Loucy (cell line): ENCODE data around the gene RARB.

Experiments used
- H2AFZ ChIP-seq: fragments of 200-600 bp; sonication (generic); 2 replicates; pipeline ENCODE4 v1.6.0; 2016; ENCODE audit warnings: antibody characterized with exemption, mild to moderate bottlenecking, low read length, moderate library complexity
- H3F3A ChIP-seq: fragments of 200-600 bp; 2 replicates; pipeline ENCODE4 v1.6.0; 2016; ENCODE audit warnings: antibody characterized with exemption, low read depth, mild to moderate bottlenecking
- H3K27me3 ChIP-seq: fragments of 200-600 bp; sonication (generic); 2 replicates; pipeline ENCODE4 v1.6.1; 2014; ENCODE audit warnings: low read length, mild to moderate bottlenecking; ENCODE audit not compliant: insufficient read depth, poor library complexity, severe bottlenecking
- H3K36me3 ChIP-seq: fragments of 200-600 bp; sonication (generic); 2 replicates; pipeline ENCODE4 v1.6.1; 2016; ENCODE audit warnings: low read length; ENCODE audit not compliant: insufficient read depth
- H3K4me1 ChIP-seq: fragments of 200-600 bp; sonication (generic); 2 replicates; pipeline ENCODE4 v1.5.1; 2014; ENCODE audit warnings: low read length, mild to moderate bottlenecking; ENCODE audit not compliant: insufficient read depth, poor library complexity, severe bottlenecking
- H3K4me2 ChIP-seq: fragments of 200-600 bp; sonication (generic); 2 replicates; pipeline ENCODE4 v1.6.0; 2014; ENCODE audit warnings: antibody characterized with exemption, low read length, low read depth, mild to moderate bottlenecking; ENCODE audit not compliant: poor library complexity, severe bottlenecking
- H3K4me3 ChIP-seq: fragments of 200-600 bp; sonication (generic); 2 replicates; pipeline ENCODE4 v1.5.1; 2014; ENCODE audit warnings: low read length, mild to moderate bottlenecking, mixed read lengths; ENCODE audit not compliant: poor library complexity, severe bottlenecking
- H3K79me2 ChIP-seq: fragments of 200-600 bp; sonication (generic); 2 replicates; pipeline ENCODE4 v1.6.1; 2014; ENCODE audit warnings: low read length; ENCODE audit not compliant: insufficient read depth
- H3K9ac ChIP-seq: fragments of 200-600 bp; sonication (generic); 2 replicates; pipeline ENCODE4 v1.6.0; 2014; ENCODE audit warnings: mild to moderate bottlenecking, low read depth, low read length, moderate library complexity; ENCODE audit not compliant: poor library complexity, severe bottlenecking
- H3K9me2 ChIP-seq: fragments of 200-600 bp; sonication (generic); replicated peaks from 2 replicates; pipeline ENCODE4 v1.6.1; 2016; ENCODE audit warnings: low read depth, low read length, mixed read lengths
- H3K9me3 ChIP-seq: fragments of 200-600 bp; sonication (generic); 2 replicates; pipeline ENCODE4 v1.6.1; 2014; ENCODE audit warnings: mild to moderate bottlenecking, antibody characterized with exemption, low read length, low read depth; ENCODE audit not compliant: insufficient read depth
- H4K20me1 ChIP-seq: fragments of 200-600 bp; sonication (generic); 2 replicates; pipeline ENCODE4 v1.6.0; 2014; ENCODE audit warnings: antibody characterized with exemption, low read length, mild to moderate bottlenecking; ENCODE audit not compliant: insufficient read depth, poor library complexity, severe bottlenecking
- EZH2phosphoT487 ChIP-seq: fragments of 200-600 bp; IDR thresholded peaks from 2 replicates; pipeline ENCODE4 v1.6.1; 2018; ENCODE audit warnings: antibody characterized with exemption, mild to moderate bottlenecking, moderate library complexity, borderline replicate concordance
- TF ChIP-seq, protein P1 (sequence below): fragments of 200-600 bp; sonication (generic); conservative IDR thresholded peaks from 2 replicates; pipeline ENCODE4 v1.5.1; 2014; ENCODE audit warnings: mild to moderate bottlenecking, antibody characterized with exemption, low read length

Gene RARB

DNA sequence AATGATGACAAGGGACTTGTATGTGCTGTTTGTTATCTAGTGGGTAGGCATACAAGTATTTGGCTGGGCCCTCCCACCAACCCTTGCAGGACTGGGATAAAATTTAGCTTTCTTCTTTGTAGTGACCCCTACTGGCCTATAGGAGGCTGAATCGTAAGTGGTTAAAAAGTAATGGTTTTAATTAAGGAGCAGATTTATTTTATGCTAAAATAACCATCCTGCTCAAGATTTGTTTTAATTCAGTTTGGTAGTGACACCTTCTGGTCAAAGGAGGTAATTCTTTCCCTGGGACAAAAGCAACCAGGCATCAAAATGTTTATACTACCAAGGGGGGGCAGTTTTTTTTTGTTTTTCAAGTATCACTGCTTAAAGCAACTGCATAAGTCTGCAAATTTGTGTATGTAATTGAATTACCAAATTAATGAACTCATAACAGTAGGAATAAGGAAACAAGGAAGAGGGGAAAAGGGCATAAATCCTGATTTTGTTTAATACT lies 166.0 kb downstream of the RARB start:
- Histone ChIP-seq H2AFZ (no peak overlapping the region), H3K27me3 (no peaks in the 10 kb centered on the region), H3F3A (no peaks in the 10 kb centered on the region; the same call in 1 of the 2 replicates), H3K79me2 (no peaks in the 10 kb centered on the region), H3K4me1 (no peaks in the 10 kb centered on the region), H3K4me3 (no peak overlapping the region), H3K36me3 (peaks cover 35% of the 10 kb centered on the region; the same call in 1 of the 2 replicates), H3K4me2 (no peak overlapping the region), H3K9ac (no peak overlapping the region), H3K9me3 (no peaks in the 10 kb centered on the region), H3K9me2 (no peaks in the 10 kb centered on the region), H4K20me1 (no peaks in the 10 kb centered on the region)
- TF ChIP-seq, protein P1, sequence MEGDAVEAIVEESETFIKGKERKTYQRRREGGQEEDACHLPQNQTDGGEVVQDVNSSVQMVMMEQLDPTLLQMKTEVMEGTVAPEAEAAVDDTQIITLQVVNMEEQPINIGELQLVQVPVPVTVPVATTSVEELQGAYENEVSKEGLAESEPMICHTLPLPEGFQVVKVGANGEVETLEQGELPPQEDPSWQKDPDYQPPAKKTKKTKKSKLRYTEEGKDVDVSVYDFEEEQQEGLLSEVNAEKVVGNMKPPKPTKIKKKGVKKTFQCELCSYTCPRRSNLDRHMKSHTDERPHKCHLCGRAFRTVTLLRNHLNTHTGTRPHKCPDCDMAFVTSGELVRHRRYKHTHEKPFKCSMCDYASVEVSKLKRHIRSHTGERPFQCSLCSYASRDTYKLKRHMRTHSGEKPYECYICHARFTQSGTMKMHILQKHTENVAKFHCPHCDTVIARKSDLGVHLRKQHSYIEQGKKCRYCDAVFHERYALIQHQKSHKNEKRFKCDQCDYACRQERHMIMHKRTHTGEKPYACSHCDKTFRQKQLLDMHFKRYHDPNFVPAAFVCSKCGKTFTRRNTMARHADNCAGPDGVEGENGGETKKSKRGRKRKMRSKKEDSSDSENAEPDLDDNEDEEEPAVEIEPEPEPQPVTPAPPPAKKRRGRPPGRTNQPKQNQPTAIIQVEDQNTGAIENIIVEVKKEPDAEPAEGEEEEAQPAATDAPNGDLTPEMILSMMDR, result peak; percentile 85
- no peak for TF ChIP-seq EZH2phosphoT487

DNA sequence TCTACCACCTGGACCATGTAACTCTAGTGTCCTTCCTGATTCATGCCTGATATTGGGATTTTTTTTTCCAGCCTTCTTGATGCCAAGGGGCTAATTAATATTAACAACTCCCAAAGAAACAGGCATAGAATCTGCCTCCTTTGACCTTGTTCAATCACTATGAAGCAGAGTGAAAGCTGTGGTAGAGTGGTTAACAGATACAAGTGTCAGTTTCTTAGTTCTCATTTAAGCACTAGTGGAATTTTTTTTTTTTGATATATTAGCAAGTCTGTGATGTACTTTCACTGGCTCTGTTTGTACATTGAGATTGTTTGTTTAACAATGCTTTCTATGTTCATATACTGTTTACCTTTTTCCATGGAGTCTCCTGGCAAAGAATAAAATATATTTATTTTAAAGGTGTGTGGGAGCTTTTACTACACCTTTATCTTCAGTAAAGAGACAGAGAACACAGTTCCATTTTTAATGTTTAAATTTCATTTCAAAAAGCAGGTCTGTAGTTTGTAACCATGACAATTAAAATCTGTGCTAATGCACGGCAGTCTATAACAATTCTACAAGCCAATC lies 169.6 kb downstream of the RARB start:
- H4K20me1 ChIP-seq, result peaks cover 9% of the 10 kb centered on the region
- no peaks in the 10 kb centered on the region for H3K27me3 ChIP-seq
- no peaks in the 10 kb centered on the region for H3K9me3 ChIP-seq
- no peak for TF ChIP-seq EZH2phosphoT487
- TF ChIP-seq, protein P1, result no peak
- H3K79me2 ChIP-seq, result no peaks in the 10 kb centered on the region
- no peak overlapping the region for H2AFZ ChIP-seq
- no peak overlapping the region for H3K4me3 ChIP-seq
- H3K4me2 ChIP-seq, result no peak overlapping the region
- no peaks in the 10 kb centered on the region for H3K9me2 ChIP-seq
- no peaks in the 10 kb centered on the region; the same call in 1 of the 2 replicates for H3F3A ChIP-seq
- H3K36me3 ChIP-seq, result peaks cover 68% of the 10 kb centered on the region
- H3K4me1 ChIP-seq, result no peaks in the 10 kb centered on the region
- no peak overlapping the region for H3K9ac ChIP-seq

DNA sequence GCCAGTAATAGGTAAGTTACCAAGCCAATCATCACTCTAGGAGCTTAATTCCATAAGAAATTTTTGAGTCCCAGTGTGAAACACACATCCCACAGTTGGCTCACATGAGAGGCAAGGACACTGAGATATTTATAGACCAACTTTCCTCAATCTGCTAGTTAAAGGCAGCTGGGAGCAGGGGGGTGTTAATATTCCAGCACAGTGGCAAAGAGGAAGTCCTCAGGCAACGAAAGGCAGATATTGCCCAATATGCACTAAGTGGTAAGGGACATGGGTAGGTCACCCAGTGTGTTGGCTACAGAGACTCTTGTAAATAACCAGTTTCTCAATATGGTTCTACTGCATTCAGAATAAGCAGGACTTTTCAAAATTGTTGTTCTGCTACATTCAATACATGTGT lies 175.6 kb downstream of the RARB start:
- Histone ChIP-seq H3K9me2 (no peaks in the 10 kb centered on the region), H3K9ac (no peak overlapping the region), H3K9me3 (no peaks in the 10 kb centered on the region), H3K27me3 (no peaks in the 10 kb centered on the region), H3K4me2 (no peak overlapping the region), H3K36me3 (peaks cover 97% of the 10 kb centered on the region), H4K20me1 (peaks cover 45% of the 10 kb centered on the region), H3K4me1 (no peaks in the 10 kb centered on the region), H3K4me3 (no peak overlapping the region), H2AFZ (no peak overlapping the region), H3K79me2 (no peaks in the 10 kb centered on the region), H3F3A (no peaks in the 10 kb centered on the region)
- TF ChIP-seq EZH2phosphoT487, result no peak
- TF ChIP-seq, protein P1, result no peak
